ENCODE results near the gene ZNF578. TPM values are rescaled to one million over a fixed set of nuclear protein-coding genes. Genes with fewer than 3 reads are reported as not detected.
"Not testable (repeated sequence)": the region's sequence is repeated elsewhere in the genome, so short reads cannot be mapped to it uniquely, and the experiment has no call there.

The ZNF578 gene
- total and polyA plus RNA-seq, 3 donors from 2014 or later, result 12.2 to 23.1 (median 18.0) TPM

DNA sequence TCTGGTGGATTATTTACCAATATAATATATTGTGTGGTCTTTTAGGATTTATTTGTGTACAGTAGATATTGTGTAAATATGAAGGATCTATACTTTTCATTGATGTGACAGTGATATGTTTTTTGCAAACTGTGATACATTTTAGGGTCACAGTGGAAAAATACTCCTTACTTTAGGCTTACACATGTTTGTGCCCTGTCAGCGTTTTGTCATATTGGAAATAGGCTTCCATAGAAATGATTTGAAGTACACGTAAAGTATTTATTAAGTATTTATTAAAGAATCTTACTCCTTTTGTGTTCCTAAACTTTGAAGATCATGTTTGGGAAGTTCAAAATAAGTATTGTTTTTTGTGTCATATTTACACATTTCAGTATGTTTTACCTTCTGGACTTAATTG lies 79.1 kb downstream of the ZNF578 start:
- DNase-seq, result no peak
- H3K27me3 ChIP-seq, result no peaks in the 10 kb centered on the region
- WGBS, 2 donors, result 85 to 100% methylated on average over 2 of the region's 2 CpGs
- H3K36me3 ChIP-seq (ENCODE audit: low read depth, missing control alignments), result no peaks in the 10 kb centered on the region
- intact Hi-C loops (cut with DNase I; ENCODE audit: low total_unique reads), result no loop called here
- no peak overlapping the region for H3K4me3 ChIP-seq
- no peak overlapping the region for H3K27ac ChIP-seq
- H3K4me1 ChIP-seq, result peaks cover 5% of the 10 kb centered on the region
- H3K9me3 ChIP-seq, result no peaks in the 10 kb centered on the region
- TF ChIP-seq POLR2A (IDR thresholded peaks at IDR 0.05), result no peak
- TF ChIP-seq, protein P1, sequence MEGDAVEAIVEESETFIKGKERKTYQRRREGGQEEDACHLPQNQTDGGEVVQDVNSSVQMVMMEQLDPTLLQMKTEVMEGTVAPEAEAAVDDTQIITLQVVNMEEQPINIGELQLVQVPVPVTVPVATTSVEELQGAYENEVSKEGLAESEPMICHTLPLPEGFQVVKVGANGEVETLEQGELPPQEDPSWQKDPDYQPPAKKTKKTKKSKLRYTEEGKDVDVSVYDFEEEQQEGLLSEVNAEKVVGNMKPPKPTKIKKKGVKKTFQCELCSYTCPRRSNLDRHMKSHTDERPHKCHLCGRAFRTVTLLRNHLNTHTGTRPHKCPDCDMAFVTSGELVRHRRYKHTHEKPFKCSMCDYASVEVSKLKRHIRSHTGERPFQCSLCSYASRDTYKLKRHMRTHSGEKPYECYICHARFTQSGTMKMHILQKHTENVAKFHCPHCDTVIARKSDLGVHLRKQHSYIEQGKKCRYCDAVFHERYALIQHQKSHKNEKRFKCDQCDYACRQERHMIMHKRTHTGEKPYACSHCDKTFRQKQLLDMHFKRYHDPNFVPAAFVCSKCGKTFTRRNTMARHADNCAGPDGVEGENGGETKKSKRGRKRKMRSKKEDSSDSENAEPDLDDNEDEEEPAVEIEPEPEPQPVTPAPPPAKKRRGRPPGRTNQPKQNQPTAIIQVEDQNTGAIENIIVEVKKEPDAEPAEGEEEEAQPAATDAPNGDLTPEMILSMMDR (IDR thresholded peaks at IDR 0.05), result no peak

DNA sequence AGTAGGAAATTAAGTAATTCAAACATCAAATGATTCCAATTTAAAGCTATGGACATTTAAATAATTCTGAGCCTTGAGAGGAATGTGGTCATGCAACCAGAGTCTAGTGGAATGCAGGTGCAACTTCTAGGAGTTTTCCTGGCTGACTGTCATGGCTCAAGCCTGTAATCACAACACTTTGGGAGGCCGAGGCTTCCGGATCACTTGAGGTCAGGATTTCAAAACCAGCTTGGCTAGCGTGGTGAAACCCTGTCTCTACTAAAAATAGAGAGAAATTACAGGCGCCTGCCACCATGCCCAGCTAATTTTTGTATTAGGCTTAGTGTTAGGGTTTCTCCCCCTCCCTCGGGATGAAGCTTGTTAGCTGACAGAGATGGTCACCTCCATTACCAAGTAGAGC lies 80.5 kb downstream of the ZNF578 start:
- TF ChIP-seq, protein P1 (IDR thresholded peaks at IDR 0.05), result no peak
- no peak for TF ChIP-seq POLR2A (IDR thresholded peaks at IDR 0.05)
- Histone ChIP-seq H3K27me3 (no peaks in the 10 kb centered on the region), H3K36me3 (ENCODE audit: low read depth, missing control alignments) (no peaks in the 10 kb centered on the region), H3K4me1 (no peaks in the 10 kb centered on the region), H3K9me3 (no peaks in the 10 kb centered on the region), H3K27ac (no peak overlapping the region), H3K4me3 (no peak overlapping the region)
- intact Hi-C loops (cut with DNase I; ENCODE audit: low total_unique reads), result no loop called here
- no peak for DNase-seq
- WGBS, 2 donors, result 85 to 90% methylated on average over 5 of the region's 5 CpGs

DNA sequence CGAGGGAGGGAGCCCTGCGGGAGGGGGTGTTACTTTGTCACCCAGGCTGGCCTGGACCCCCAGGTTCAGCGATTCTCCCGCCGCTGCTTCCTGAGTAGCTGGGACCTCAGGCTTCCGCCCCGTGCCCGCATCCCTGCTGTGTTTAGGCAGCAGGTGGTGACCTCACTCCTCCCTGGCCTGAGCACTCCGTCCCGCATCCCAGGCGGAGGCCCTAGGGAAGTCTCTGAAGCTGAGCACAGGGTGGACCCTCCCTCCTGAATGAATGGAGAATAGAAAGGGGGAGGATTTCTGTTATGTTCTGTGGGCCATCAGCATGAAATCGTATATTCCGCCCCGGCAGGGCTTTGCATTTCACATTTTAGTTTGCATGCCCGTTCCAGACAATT lies 82.0 kb downstream of the ZNF578 start:
- DNase-seq; H3K9me3 ChIP-seq; H3K36me3 ChIP-seq (ENCODE audit: low read depth, missing control alignments); H3K27me3 ChIP-seq; intact Hi-C loops (cut with DNase I; ENCODE audit: low total_unique reads); H3K4me1 ChIP-seq: not testable (repeated sequence)
- H3K27ac ChIP-seq, result peak overlapping the region in 1 of 2 donors; percentile 76
- H3K4me3 ChIP-seq, result peak overlapping the region; percentile 58 to 62
- WGBS, 2 donors, result 3 to 7% methylated on average over 11 to 15 of the region's 15 CpGs

DNA sequence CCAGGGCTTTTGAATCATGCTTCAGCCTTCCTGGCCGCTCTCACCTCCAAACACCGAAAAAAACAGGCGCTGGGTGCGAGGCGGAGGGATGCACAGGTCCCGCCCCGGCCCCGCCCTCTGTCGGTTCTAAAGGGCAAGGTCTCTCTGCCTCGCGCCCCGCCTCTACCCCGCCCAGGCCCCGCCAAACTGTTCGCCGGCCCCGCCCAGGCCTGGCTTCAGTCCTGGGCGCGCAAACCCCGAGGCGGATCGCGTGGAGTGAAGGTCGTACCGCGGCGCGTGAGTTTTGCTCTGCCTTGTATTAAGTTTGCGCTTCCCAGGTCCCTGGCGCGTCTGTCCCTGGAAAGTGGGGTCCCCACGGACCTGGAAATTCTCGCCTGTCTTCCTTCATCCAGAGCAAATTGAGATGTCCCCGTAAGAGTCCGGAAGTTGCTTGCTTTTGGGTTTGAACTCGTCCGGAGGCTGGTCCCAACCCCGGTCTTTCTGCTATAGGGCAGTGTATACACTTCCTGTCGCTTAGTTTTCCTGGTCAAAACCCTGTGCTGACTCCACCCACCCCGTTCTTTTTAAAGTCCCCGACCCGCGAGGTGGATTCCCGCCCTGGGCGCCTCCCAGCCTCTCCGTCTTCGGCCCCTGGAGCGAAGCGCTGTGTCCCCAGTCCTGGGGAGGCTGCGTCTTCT lies 82.6 kb downstream of the ZNF578 start:
- H3K4me3 ChIP-seq, result peak overlapping the region; percentile 58 to 62
- H3K27me3 ChIP-seq, result no peaks in the 10 kb centered on the region
- TF ChIP-seq, protein P1 (IDR thresholded peaks at IDR 0.05), result peak in 1 of 3 experiments; percentile 9
- TF ChIP-seq POLR2A (IDR thresholded peaks at IDR 0.05), result no peak
- H3K4me1 ChIP-seq, result no peaks in the 10 kb centered on the region
- intact Hi-C loops (cut with DNase I; ENCODE audit: low total_unique reads), result no loop called here
- WGBS, 2 donors, result 2 to 4% methylated on average over 30 to 50 of the region's 50 CpGs
- peak overlapping the region in 1 of 2 donors; percentile 76 for H3K27ac ChIP-seq
- H3K36me3 ChIP-seq (ENCODE audit: low read depth, missing control alignments), result no peaks in the 10 kb centered on the region
- peak; percentile 94 for DNase-seq
- no peaks in the 10 kb centered on the region for H3K9me3 ChIP-seq

DNA sequence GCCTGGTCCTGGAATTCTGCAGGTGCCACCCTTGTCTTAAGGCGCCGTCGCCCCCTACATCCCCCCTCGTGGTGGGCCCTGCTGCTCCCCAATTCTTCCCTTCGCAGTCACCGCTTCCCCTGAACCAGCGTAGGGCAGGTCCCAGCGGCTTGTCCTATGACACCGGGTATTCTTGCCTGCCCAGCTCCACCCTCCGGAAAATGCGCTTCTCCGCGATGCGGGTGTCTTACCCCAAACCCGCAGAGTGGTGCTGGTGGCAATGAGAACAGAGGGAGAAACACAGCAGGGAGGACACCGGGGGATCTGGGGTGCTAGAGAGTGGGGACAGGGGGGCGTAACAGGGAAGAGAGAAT lies 83.1 kb downstream of the ZNF578 start:
- TF ChIP-seq POLR2A (IDR thresholded peaks at IDR 0.05), result no peak
- TF ChIP-seq, protein P1 (IDR thresholded peaks at IDR 0.05), result no peak
- peak overlapping the region in 1 of 2 donors; percentile 76 for H3K27ac ChIP-seq
- H3K36me3 ChIP-seq (ENCODE audit: low read depth, missing control alignments), result no peaks in the 10 kb centered on the region
- DNase-seq, result no peak
- intact Hi-C loops (cut with DNase I; ENCODE audit: low total_unique reads), result no loop called here
- no peaks in the 10 kb centered on the region for H3K9me3 ChIP-seq
- 4 to 9% methylated on average over 8 to 16 of the region's 17 CpGs for WGBS, 2 donors
- H3K27me3 ChIP-seq, result no peaks in the 10 kb centered on the region
- H3K4me3 ChIP-seq, result peak overlapping the region; percentile 58 to 62
- H3K4me1 ChIP-seq, result no peaks in the 10 kb centered on the region

DNA sequence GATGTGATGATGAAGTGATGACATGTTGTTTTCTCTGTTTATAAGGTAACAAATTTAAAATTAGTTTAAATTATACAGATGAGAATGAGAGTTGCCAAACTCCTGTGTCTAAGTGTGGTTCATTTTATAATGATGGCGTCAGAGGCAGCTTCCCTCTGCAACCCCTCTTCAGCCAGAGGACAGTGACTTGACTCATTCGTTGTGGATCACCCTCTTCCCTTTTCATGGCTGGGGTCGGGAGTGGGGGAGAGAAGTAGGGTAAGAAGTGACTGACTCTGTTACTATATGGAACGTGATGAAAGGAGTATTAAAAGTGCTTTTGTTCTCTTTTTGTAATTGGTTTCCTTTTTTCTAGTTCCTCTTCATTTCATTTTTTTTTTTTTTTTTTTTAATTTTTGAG lies 85.5 kb downstream of the ZNF578 start:
- DNase-seq; H3K9me3 ChIP-seq; H3K27me3 ChIP-seq; H3K27ac ChIP-seq; H3K4me1 ChIP-seq; H3K36me3 ChIP-seq (ENCODE audit: low read depth, missing control alignments); H3K4me3 ChIP-seq; intact Hi-C loops (cut with DNase I; ENCODE audit: low total_unique reads): not testable (repeated sequence)
- WGBS, 2 donors, result 68 to 82% methylated on average over 4 of the region's 4 CpGs

DNA sequence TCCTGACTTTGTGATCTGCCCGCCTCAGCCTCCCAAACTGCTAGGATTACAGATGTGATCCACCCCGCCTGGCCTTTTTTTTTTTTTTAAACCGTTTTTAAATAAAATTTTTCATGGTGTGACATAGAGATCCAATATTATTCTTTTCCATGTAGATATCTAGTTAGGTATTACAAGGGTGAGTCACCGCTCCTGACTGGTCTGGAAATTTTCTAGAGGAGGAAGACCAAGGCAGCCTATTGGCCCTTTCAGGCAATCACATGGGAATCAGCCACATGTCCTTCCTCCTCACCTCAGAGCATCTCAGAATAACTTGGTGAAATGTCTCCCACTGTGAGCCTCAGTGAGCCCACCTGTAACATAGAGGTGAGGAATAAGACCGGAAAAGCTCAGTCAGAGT lies 87.8 kb downstream of the ZNF578 start:
- H3K9me3 ChIP-seq; H3K4me1 ChIP-seq; DNase-seq; H3K27me3 ChIP-seq; H3K4me3 ChIP-seq; H3K36me3 ChIP-seq (ENCODE audit: low read depth, missing control alignments); intact Hi-C loops (cut with DNase I; ENCODE audit: low total_unique reads); H3K27ac ChIP-seq: not testable (repeated sequence)
- whole genome bisulfite sequencing, 2 donors, result 94 to 96% methylated on average over 5 of the region's 5 CpGs
